Epithelial cell of proximal tubule (primary cell): ENCODE measurements around the gene DGKB. TPM values are rescaled to one million over a fixed set of nuclear protein-coding genes. Genes with fewer than 3 reads are reported as not detected.

Source experiments
- DNase-seq: peaks from one replicate; pipeline ENCODE4 v3.0.0-alpha.2; 2011; ENCODE audit warnings: low read depth
- H3K4me3 ChIP-seq: 2 replicates; pipeline ENCODE4 v1.5.1; 2011; ENCODE audit warnings: low read depth, mild to moderate bottlenecking, low read length
- total RNA-seq: library from RNA; depleted of rRNA; stranded (reverse); fragments of >200 nt; gene quantifications from 2 replicates; pipeline ENCODE4 v1.2.3, GENCODE V29; 2015
- TF ChIP-seq, protein P1 (sequence below): conservative IDR thresholded peaks from 2 replicates; pipeline ENCODE4 v1.5.1; 2012; ENCODE audit warnings: low read depth, mild to moderate bottlenecking, low read length

DGKB gene
- total RNA-seq, 1 donor from 2014 or later, result 0.69 TPM

DNA sequence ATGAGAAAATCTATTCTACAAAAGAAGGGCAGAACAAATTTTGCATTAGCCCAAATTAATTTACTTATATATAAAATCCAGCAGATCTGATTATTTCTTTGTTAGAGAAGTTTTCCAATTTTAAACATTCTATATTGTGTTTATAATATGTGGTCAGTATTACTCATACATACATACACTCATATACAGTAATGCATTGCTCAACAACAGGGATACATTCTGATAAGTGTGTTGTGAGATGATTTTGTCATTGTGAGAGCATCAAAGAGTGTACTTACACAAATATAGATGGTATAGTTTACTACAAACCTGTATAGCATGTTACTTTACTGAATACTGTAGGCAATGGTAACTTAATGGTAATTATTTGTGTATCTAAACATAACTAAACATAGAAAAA, 673.5 kb downstream of the DGKB start:
- DNase-seq, result no peak
- TF ChIP-seq, protein P1, sequence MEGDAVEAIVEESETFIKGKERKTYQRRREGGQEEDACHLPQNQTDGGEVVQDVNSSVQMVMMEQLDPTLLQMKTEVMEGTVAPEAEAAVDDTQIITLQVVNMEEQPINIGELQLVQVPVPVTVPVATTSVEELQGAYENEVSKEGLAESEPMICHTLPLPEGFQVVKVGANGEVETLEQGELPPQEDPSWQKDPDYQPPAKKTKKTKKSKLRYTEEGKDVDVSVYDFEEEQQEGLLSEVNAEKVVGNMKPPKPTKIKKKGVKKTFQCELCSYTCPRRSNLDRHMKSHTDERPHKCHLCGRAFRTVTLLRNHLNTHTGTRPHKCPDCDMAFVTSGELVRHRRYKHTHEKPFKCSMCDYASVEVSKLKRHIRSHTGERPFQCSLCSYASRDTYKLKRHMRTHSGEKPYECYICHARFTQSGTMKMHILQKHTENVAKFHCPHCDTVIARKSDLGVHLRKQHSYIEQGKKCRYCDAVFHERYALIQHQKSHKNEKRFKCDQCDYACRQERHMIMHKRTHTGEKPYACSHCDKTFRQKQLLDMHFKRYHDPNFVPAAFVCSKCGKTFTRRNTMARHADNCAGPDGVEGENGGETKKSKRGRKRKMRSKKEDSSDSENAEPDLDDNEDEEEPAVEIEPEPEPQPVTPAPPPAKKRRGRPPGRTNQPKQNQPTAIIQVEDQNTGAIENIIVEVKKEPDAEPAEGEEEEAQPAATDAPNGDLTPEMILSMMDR, result no peak
- no peak overlapping the region for H3K4me3 ChIP-seq

GRCh38 chr7:14228341-14228740, 674.2 kb downstream of the DGKB start:
- TF ChIP-seq, protein P1, result no peak
- no peak for DNase-seq
- H3K4me3 ChIP-seq, result no peak overlapping the region

GRCh38 chr7:14226126-14226525, 676.4 kb downstream of the DGKB start:
- DNase-seq, result no peak
- no peak overlapping the region for H3K4me3 ChIP-seq
- TF ChIP-seq, protein P1, result no peak

DNA sequence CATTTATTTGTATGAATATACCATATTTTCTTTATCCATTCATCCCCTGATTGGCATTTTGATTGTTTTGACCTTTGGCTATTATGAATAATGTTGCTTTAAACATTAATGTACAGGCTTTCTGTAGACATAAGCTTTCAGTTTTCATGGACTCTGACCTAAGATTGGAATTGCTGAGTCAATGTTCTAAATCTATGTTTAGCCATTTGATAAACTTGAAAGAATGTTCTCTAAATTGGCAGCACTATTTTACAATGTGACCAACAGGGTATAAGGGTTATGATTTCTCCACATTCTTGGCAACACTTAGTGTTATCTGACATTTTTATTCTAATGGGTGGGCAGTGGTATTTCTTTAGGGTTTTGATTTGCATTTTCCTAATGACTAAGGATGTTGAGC, 683.4 kb downstream of the DGKB start:
- TF ChIP-seq, protein P1, result no peak
- no peak overlapping the region for H3K4me3 ChIP-seq
- DNase-seq, result no peak

DNA sequence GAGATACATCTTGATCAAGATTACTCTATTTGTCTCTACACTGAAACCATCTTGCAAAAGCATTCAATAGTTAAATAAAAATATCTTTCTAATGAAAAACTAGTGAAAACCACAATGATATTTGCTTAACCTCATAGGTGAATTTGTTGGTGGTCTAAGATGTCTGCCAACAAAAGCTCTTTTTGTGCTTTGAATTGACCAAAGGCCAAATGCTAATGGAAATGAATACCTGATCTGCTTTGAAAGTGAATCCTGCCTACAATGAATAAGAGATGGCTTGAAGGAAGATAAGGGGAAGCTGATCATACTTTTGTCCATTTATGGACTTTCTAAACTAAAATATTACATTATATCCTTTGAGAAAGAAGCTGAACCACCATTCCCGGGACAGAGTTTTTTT, 684.2 kb downstream of the DGKB start:
- TF ChIP-seq, protein P1, result no peak
- H3K4me3 ChIP-seq, result no peak overlapping the region
- no peak for DNase-seq

- TF ChIP-seq, protein P1, result no peak
- H3K4me3 ChIP-seq, result no peak overlapping the region
- DNase-seq, result no peak
Measured at GRCh38 chr7:14209896-14210484, 692.6 kb downstream of the DGKB start.

- TF ChIP-seq, protein P1, result no peak
- no peak for DNase-seq
- H3K4me3 ChIP-seq, result no peak overlapping the region
Measured at GRCh38 chr7:14207711-14208110, 694.8 kb downstream of the DGKB start.
